Liver (tissue), 9 donors: ENCODE measurements around the gene SLC30A4. TPM values are rescaled to one million over a fixed set of nuclear protein-coding genes. Genes with fewer than 3 reads are reported as not detected.
"Not testable (repeated sequence)": the region's sequence is repeated elsewhere in the genome, so short reads cannot be mapped to it uniquely, and the experiment has no call there.

Source experiments
- DNase-seq: peaks from one replicate; pipeline ENCODE4 v3.0.0-alpha.2; 2017; ENCODE audit warnings: low spot score
- H3K27ac ChIP-seq, 2 donors: one replicate each; pipeline ENCODE4 v1.7.0; 2013; ENCODE audit warnings: inconsistent platforms in 2 of 2, low read length in 2 of 2, control low read depth in 1 of 2, low read depth in 1 of 2, mild to moderate bottlenecking in 1 of 2
- H3K27me3 ChIP-seq, 4 donors: one replicate each; pipeline versions ENCODE4 v1.6.1 to v1.7.0; 2013; ENCODE audit warnings: low read length in 3 of 4, inconsistent platforms in 1 of 4, mild to moderate bottlenecking in 1 of 4, moderate library complexity in 1 of 4; ENCODE audit not compliant: control insufficient read depth in 4 of 4, insufficient read depth in 4 of 4
- H3K36me3 ChIP-seq, 4 donors: one replicate each; pipeline versions ENCODE4 v1.6.1 to v1.7.0; 2013; ENCODE audit warnings: low read length in 3 of 4, mild to moderate bottlenecking in 3 of 4, low read depth in 1 of 4, moderate library complexity in 1 of 4; ENCODE audit not compliant: control insufficient read depth in 4 of 4, insufficient read depth in 3 of 4
- H3K4me1 ChIP-seq, 4 donors: one replicate each; pipeline versions ENCODE4 v1.6.1 to v1.7.0; 2013; ENCODE audit warnings: low read length in 3 of 4, mild to moderate bottlenecking in 3 of 4, moderate library complexity in 1 of 4; ENCODE audit not compliant: control insufficient read depth in 4 of 4, insufficient read depth in 4 of 4
- H3K4me3 ChIP-seq, 3 donors: one replicate each; pipeline versions ENCODE4 v1.6.1 to v1.7.0; 2013; ENCODE audit warnings: low read length in 3 of 3, control low read depth in 1 of 3, low read depth in 1 of 3, mild to moderate bottlenecking in 1 of 3
- H3K9ac ChIP-seq, 2 donors: one replicate each; pipeline ENCODE4 v1.7.0; 2013; ENCODE audit warnings: low read length in 2 of 2, mild to moderate bottlenecking in 2 of 2, moderate library complexity in 2 of 2, control low read depth in 1 of 2, low read depth in 1 of 2
- H3K9me3 ChIP-seq, 4 donors: one replicate each; pipeline versions ENCODE4 v1.6.1 to v1.7.0; 2013; ENCODE audit warnings: low read length in 3 of 4; ENCODE audit not compliant: control insufficient read depth in 4 of 4
- CTCF ChIP-seq: fragments of 150-350 bp; IDR thresholded peaks from 2 replicates; pipeline ENCODE4 v1.5.1; 2017; ENCODE audit warnings: improper control_type of control experiment, low read depth, low read length; ENCODE audit not compliant: missing input control
- FOXA1 ChIP-seq: IDR thresholded peaks from 2 replicates; pipeline ENCODE4 v1.6.1; 2016; ENCODE audit warnings: antibody characterized with exemption
- FOXA2 ChIP-seq: IDR thresholded peaks from 2 replicates; pipeline ENCODE4 v1.6.1; 2016; ENCODE audit warnings: antibody characterized with exemption
- GABPA ChIP-seq, 2 donors: IDR thresholded peaks in 1 of 2; conservative IDR thresholded peaks in 1 of 2; 2 replicates each; pipeline ENCODE4 v1.6.1; 2016; ENCODE audit warnings: antibody characterized with exemption in 2 of 2, mild to moderate bottlenecking in 1 of 2, moderate library complexity in 1 of 2
- HNF4A ChIP-seq, 2 donors: conservative IDR thresholded peaks; 2 replicates each; pipeline ENCODE4 v1.6.1; 2016; ENCODE audit warnings: antibody characterized with exemption in 2 of 2, mild to moderate bottlenecking in 2 of 2
- HNF4G ChIP-seq: IDR thresholded peaks from 2 replicates; pipeline ENCODE4 v1.6.1; 2016; ENCODE audit warnings: antibody characterized with exemption
- JUND ChIP-seq, 2 donors: IDR thresholded peaks; 2 replicates each; pipeline ENCODE4 v1.6.1; 2016; ENCODE audit warnings: antibody characterized with exemption in 2 of 2
- MAX ChIP-seq: IDR thresholded peaks from 2 replicates; pipeline ENCODE4 v1.6.1; 2016; ENCODE audit warnings: antibody characterized with exemption
- RAD21 ChIP-seq, 2 donors: IDR thresholded peaks; 2 replicates each; pipeline ENCODE4 v1.6.1; 2016; ENCODE audit warnings: antibody characterized with exemption in 2 of 2, mild to moderate bottlenecking in 2 of 2
- REST ChIP-seq: IDR thresholded peaks from 2 replicates; pipeline ENCODE4 v1.6.1; 2016; ENCODE audit warnings: antibody characterized with exemption, mild to moderate bottlenecking
- RXRA ChIP-seq, 2 donors: IDR thresholded peaks; 2 replicates each; pipeline ENCODE4 v1.6.1; 2017 to 2018; ENCODE audit warnings: antibody characterized with exemption in 2 of 2, mild to moderate bottlenecking in 1 of 2
- SP1 ChIP-seq: IDR thresholded peaks from 2 replicates; pipeline ENCODE4 v1.6.1; 2018; ENCODE audit warnings: antibody characterized with exemption, mild to moderate bottlenecking
- TAF1 ChIP-seq: conservative IDR thresholded peaks from 2 replicates; pipeline ENCODE4 v1.6.1; 2016; ENCODE audit warnings: antibody characterized with exemption, mild to moderate bottlenecking
- YY1 ChIP-seq: IDR thresholded peaks from 2 replicates; pipeline ENCODE4 v1.6.1; 2016; ENCODE audit warnings: antibody characterized with exemption, mild to moderate bottlenecking
- WGBS: extraction: QIAGEN DNeasy Blood & Tissue Kit; methylation state at CpG from one replicate; pipeline ENCODE4 v1.1.7; 2013; 5-methylcytosine and 5-hydroxymethylcytosine counted together
- polyA plus RNA-seq, 2 donors: library from polyadenylated mRNA; stranded (reverse) in 1 of 2; unstranded in 1 of 2; fragments of 200-250 nt in 1 of 2; fragments of >200 nt in 1 of 2; fragmentation: Nextera tagmentation in 1 of 2; extraction: Ambion mirVana in 1 of 2; gene quantifications; one replicate each; pipeline versions ENCODE4 v1.2.1 to v1.2.3, GENCODE V29; 2013 to 2015
- total RNA-seq, 2 donors: library from RNA; depleted of rRNA; stranded (reverse); fragments of >200 nt; gene quantifications; one replicate each; pipeline ENCODE4 v1.2.3, GENCODE V29; 2014
- donor health status: healthy.
- donor health status: healthy.
- donor health status: healthy.
- donor health status: healthy.
- donor health status: healthy.

SLC30A4 gene
- total and polyA plus RNA-seq, 4 donors: 0.69 to 5.6 (median 2.7) TPM

GRCh38 chr15:45523166-45523460 lies 558 bp upstream of the SLC30A4 start:
- WGBS: 26% methylated on average over 7 of the region's 7 CpGs

GRCh38 chr15:45521596-45522327 lies 793 bp downstream of the SLC30A4 start:
- Histone ChIP-seq H3K4me3 (peak overlapping the region; percentile 76 to 81 (median 81)), H3K9me3 (no peaks in the 10 kb centered on the region), H3K36me3 (peaks cover 0 to 2% (median 0%) of the 10 kb centered on the region in 4 donors), H3K4me1 (peaks cover 0 to 17% (median 13%) of the 10 kb centered on the region in 4 donors), H3K27ac (peak overlapping the region; percentile 49 to 57), H3K27me3 (no peaks in the 10 kb centered on the region), H3K9ac (peak overlapping the region; percentile 50 to 69)
- TF ChIP-seq YY1: no peak
- no peak for TF ChIP-seq GABPA (IDR thresholded peaks at IDR 0.05 in 1 of 2, conservative IDR thresholded peaks at IDR 0.05 in 1 of 2)
- no peak for TF ChIP-seq MAX
- TF ChIP-seq HNF4A (conservative IDR thresholded peaks at IDR 0.05): peak; percentile 44 to 57
- TF ChIP-seq JUND (IDR thresholded peaks at IDR 0.05): no peak
- TF ChIP-seq RAD21 (IDR thresholded peaks at IDR 0.05): no peak
- TF ChIP-seq FOXA1: no peak
- TF ChIP-seq HNF4G: no peak
- TF ChIP-seq RXRA (IDR thresholded peaks at IDR 0.05): peak in 1 of 2 donors; percentile 28
- TF ChIP-seq SP1: no peak
- no peak for TF ChIP-seq CTCF
- no peak for DNase-seq
- 4% methylated on average over 27 of the region's 27 CpGs for WGBS

More at GRCh38 chr15:45523166-45523460, 558 bp upstream of the SLC30A4 start:
- Histone ChIP-seq H3K27me3 (no peaks in the 10 kb centered on the region), H3K9me3 (no peaks in the 10 kb centered on the region), H3K27ac (peak overlapping the region; percentile 39 to 57), H3K9ac (no peak overlapping the region), H3K36me3 (peaks cover 0 to 2% (median 0%) of the 10 kb centered on the region in 4 donors), H3K4me1 (peaks cover 0 to 17% (median 13%) of the 10 kb centered on the region in 4 donors), H3K4me3 (peak overlapping the region; percentile 67 to 81 (median 76))
- TF ChIP-seq FOXA2 (no peak), SP1 (no peak), RAD21 (IDR thresholded peaks at IDR 0.05) (no peak), TAF1 (no peak), CTCF (no peak)
- DNase-seq: no peak

- no peak overlapping the region for H3K4me3 ChIP-seq
- TF ChIP-seq REST (no peak), FOXA1 (no peak), SP1 (no peak)
- H3K27me3 ChIP-seq: no peaks in the 10 kb centered on the region
- DNase-seq: no peak
- peaks cover 0 to 11% (median 4%) of the 10 kb centered on the region in 4 donors for H3K36me3 ChIP-seq
- no peak overlapping the region for H3K27ac ChIP-seq
- H3K9me3 ChIP-seq: no peaks in the 10 kb centered on the region
- whole genome bisulfite sequencing: 76% methylated on average over 4 of the region's 4 CpGs
- H3K9ac ChIP-seq: no peak overlapping the region
- H3K4me1 ChIP-seq: no peaks in the 10 kb centered on the region
Measured at GRCh38 chr15:45510758-45511280, 11.7 kb downstream of the SLC30A4 start.

GRCh38 chr15:45507143-45507542 lies 15.4 kb downstream of the SLC30A4 start:
- DNase-seq, H3K4me1 ChIP-seq, H3K27me3 ChIP-seq, H3K27ac ChIP-seq, H3K9ac ChIP-seq, H3K9me3 ChIP-seq, H3K4me3 ChIP-seq, H3K36me3 ChIP-seq: not testable (repeated sequence)
- 99% methylated on average over 6 of the region's 6 CpGs for WGBS
